HG03558 (cell line): ENCODE data around the gene SDHB.
"Not testable (repeated sequence)": the region's sequence is repeated elsewhere in the genome, so short reads cannot be mapped to it uniquely, and the experiment has no call there.

Source experiments
- ATAC-seq: cut with Tn5 transposase; IDR thresholded peaks from one replicate; pipeline ENCODE4 v1.9.1; 2021; ENCODE audit warnings: moderate number of reproducible peaks; ENCODE audit not compliant: unreplicated experiment; ENCODE audit errors: extremely low read depth

The SDHB gene

DNA sequence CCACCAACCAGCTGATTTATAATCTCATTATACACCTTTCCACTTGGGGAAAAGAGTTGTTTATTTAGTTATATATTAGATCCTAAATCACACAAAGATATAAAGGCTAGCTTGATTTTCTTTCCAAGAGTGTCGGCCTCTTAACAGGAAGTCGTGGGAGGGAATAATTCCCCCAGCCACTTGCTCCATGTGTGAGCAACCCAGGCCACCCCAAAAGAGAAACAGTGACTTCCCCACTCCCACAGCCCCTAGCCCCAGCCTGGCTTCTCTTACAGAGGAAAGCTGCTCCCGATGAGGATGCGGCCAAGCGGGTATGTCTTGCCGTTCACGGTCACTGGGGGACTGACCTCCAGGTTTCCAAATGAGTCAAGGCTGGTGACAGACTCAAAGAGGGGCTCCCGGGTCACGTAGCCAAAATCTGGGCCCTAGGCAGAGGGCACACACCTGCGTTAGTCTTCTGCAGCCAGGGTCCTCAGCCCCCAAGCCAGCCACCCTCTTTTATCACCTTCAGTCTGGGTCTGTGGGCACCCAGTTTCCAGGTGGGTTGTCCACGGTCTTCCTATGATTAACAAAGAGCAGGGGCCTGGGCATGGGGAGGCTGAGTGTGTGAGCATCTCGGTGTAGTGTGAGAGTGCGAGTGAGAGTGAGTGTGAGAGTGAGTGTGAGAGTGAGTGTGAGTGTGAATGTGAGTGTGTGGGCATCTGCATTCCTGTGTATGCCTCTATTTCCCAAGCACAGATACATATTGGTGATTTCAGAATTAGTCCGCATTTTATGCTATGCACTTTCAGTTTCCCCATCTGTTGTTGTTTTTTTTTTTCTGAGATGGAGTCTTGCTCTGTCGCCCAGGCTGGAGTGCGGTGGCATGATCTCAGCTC, 25.4 kb upstream of the SDHB start:
- no peak for ATAC-seq

DNA sequence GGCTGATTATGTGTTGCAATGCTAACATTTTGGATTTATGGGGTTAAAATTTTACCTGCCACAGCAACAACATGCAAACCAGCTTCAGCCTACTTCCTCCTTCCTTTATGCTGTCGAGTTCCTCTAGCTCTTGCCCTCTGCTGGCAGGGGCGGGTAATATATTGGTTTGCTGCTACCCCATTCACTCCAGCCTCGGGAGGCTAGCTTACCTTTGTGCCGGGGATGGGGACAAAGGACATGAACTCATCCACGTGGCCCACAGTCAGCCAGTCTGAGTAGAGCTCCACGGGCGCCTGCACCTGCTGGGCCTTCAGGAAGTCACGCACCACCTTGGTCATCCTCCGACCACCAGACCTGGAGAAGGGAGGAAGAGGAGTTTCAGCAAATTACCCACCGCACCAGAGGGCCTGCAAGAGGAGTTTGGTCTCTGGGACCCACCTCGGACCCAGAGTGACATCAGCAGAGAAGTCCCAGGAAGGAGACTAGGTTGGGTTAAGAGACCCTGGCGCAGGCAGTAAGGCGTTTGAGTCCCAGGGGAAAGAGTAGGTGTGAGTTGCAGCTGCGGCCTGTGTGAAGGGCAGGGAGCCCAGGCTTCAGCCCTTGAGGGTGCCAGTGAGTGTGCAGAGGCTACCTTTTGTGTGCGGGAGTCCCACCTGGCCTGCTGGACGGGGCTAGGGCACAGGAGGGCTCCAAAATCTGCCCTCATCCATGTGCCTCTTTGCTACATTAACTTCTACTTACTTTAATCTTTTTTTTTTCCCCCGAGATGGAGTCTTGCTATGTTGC, 21.8 kb upstream of the SDHB start:
- ATAC-seq, result no peak

DNA sequence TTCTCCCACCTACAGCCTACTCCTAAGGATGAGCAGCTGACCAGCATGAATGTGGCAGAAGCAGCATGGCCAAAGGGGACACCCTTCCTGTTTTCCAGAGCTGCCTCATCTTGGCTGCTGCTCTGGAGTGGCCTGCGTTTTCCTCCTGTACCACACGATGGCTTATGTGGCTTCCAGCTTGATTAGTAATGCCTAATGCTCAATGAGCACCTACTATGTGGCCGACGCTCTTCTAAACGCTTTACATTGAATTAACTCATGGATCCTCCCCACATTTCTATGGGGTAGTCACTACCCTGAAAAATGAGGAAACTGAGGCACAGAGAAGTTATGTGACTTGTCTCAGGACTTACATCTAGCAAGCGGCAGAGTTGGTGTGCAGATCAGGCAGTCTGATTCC, 18.0 kb upstream of the SDHB start:
- ATAC-seq, result no peak

DNA sequence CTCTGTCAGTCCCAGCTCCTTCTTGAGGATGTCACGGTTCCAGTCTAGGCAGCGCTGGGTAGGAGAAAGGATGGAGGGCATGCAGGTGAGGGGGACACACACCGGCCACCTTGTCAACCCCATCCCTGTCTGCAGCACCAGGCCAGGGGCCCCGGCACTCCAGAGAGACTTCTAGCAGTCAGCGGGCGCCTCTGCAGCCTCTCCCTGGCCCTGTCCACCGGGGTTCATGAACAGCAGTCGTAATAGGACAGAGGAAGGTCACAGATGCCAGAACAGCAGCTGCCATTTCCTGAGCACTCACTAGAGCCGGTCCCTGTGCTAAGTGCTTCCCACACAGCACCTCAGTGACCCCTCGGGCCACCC, 16.3 kb upstream of the SDHB start:
- no peak for ATAC-seq

DNA sequence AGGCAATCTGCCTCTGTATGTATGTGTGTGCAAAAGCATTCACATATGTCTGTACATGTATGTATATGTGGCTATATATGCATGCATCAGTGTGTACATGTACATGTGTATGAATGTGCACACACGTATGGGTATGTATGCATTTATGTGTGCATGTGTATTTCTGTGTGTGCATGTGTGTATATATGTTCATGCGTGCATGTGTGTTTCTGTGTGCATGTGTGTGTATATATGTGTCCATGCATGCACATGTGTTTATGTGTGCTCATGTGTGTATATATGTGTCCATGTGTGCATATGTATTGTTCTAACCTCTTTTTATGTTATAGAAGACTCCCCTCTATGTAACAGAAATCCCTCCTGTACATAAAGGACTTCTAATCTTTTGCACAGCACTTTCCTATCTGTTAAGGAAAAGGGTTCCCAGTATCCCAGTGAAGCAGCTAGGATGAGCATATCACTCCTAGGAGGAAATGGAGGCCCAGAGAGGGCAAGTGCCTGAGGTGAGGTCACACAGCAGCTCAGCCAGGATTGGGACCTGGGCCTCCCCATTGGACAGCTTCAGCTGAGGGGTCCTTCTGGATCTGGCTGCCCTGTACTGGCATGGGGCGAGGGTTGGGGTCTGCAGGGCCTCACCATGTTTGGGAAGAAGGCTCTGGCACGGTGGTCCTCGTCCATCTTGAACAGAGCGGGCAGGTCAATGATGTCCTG, 15.8 kb upstream of the SDHB start:
- ATAC-seq, result no peak

DNA sequence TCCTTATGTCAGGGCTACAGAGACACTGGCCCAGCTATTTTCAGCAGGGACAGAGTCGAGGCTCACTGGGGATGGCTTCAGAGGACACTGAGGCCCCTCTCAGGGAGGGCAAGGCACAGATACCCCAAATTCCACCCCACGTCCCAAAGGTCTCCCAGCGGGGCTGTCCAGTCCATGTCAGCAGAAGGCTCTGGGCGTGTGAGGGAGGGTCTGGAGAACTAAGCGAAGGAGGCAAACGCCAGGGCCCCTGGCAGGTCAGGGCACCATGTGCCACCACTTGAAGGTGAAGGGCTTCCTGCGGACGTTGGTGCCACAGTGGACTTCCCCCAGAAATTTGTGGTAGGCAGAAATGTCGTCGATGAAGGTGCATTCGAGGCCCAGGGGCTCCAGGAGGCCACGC, 15.0 kb upstream of the SDHB start:
- no peak for ATAC-seq

DNA sequence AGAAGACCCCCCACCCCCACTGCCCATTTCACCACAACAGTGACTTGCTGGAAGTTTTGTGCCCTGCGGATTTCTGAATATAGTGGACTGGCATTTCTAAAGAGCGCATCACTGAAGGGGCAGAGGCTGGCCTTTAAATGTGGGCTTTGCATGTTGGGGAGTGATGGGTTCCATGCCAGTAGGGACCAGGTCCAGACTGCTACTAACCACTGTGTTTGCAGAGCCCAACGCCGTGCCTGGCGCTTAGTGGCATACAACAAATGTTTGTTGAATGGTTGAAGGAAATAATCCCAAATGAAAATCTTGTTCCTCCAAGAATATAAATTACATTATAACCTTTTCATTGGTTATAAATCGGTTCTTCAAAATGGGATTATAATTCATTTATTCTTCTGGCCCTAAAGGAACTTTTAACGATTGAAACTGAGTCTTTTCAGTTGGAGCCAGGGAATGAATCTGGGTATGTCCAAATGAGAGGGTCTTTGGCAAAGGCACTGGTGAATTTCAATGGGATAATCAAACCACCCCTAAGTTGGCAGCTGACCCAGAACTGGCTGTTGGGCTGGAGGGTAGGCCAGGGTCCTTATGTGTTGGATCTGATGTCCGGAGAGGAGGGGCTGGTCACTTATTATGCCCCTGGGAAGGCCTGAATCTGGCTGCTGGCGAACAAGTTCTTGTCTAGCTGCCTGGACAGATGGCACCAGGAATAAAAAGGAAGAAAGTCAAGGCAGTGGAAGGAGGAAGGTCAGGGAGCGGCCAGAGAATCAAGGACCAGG, 13.8 kb upstream of the SDHB start:
- ATAC-seq, result no peak

DNA sequence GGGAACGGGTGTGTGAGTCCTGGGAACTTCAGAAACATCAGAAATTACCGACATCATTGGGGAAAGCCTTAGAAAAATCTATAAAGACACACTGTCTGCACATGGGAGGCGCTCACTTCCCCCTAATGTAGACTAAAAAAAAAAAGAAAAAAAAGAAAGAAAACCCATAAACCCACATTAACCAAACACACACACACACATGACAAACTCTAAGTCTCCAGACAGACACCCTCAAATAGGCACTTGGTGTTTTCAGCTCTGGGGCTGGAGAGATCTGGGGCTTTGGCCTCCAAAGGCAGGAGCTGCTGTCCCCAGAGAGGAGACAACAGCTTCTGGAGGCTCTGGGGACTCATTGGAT, 13.2 kb upstream of the SDHB start:
- ATAC-seq, result no peak

DNA sequence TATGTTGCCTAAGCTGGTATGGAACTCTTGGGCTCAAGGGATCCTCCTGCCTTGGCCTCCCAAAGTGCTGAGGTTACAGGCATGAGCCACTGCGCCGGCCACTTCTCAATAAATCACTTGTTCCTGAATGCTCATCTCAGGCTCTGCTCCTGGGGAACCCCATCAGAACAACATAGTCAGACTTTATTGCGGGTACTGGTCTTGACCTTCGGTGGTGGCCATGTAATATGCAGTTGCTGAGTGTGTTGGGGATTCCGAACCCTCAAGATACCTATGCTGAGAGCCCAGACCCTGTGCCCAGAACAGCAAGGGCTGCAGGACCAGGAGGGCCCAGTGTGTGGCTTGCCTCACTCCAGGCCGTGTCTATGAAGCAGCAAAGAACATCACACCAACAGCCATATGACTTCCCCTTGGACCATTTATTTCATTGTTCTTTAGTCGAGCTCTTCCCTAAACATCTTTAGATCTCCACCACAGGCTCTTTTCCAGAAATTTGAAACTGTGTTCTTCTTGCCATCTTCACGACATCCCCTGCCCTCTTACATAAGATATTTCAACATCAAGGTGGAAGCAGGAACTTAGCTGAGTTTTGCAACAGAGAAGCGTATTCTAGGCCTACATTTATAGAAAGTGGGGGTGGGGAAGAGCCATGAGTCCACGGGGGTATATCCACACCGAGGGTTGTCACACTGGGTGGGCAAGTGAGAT, 12.7 kb upstream of the SDHB start:
- no peak for ATAC-seq

DNA sequence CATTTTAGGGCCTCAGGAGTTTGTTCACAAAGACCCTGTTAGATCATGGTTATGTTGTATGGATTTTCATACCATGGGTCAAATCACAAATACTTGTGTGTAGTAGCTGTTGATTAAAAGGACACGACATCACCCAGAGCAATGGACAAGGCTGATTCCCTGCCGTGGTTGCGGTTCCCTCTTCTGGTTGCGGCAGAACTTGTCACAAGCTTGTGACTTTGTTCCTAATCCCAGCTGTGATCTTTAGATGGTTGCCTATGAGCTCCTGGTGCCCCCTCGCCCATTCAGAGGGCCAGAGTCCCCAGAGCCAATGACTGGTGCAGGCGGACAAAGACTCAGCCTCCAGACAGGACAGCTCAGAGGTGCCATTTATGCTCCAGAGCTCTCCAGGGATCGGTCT, 11.8 kb upstream of the SDHB start:
- no peak for ATAC-seq

DNA sequence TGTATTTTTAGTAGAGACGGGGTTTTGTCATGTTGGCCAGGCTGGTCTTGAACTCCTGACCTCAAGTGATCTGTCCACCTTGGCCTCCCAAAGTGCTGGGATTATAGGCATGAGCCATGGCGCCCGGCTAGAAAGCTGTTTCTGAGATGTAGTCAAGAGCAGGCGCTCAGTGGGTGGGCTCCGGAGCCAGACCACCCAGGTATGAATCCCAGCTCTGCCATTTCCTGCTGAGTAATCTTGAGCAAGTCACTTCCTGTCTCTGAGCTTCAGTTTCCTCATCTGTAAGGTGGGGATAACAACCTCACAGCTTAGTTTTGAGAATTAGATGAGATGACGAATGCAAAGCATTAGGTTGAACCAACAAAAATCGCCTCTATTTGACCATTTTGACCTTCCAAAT, 8.9 kb upstream of the SDHB start:
- ATAC-seq, result not testable (repeated sequence)

DNA sequence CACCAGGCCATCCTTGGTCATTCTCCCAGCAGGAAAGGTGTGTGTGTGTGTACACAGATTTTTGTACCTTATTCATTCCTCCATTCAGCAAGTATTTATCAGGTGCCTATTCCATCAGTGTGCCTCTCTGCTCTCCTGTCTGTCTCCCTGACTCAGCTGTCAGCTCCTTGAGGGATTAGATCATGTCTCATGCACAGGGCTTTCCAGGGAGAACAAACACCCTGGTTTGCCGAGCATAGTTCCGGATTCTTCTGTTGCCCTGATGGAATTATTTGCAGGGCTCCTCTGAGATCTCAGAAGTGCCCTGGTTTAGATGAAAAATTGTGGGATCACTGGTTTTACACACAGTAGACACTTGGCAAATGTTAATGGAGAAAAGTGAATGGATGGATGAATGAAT, 8.1 kb upstream of the SDHB start:
- ATAC-seq, result no peak

DNA sequence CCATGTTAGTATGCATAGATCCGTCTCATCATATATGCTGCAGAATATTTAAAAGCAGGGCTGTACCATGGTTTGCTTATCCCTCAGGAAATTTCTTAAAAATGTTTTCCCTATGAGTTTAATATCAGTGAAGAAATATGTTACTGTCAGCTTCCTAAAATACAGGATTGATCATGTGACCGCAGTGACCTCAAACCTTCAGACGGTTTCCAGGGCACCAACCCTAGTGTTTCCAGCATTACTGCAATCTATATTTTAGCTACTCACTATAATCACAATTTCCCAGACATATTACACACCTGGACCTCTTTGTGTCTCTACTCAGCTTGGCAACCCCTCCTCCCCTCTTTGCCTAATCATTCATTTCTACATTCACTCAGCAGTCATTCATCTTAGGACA, 7.7 kb upstream of the SDHB start:
- ATAC-seq, result no peak

DNA sequence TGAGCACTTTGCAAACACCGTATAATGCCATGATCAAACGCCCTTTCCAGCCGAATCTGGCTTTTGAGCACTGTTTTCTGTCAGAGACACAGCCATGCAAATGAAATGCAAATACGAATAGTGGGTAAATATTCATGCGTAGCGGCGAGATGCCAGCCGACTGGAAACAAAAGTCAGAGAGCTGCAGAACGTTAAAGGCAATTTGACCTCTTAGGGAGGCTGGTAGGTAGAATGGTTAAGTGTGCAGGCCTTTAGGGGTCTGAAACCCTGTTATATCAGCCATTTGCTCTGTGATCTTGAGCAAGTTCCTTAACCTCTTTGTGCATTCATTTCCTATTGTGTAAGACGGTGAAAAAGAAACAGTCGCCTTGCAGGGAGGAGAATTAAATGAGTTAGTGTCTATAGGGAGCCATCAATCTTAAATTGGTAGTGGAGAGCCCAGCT, 6.5 kb upstream of the SDHB start:
- no peak for ATAC-seq

DNA sequence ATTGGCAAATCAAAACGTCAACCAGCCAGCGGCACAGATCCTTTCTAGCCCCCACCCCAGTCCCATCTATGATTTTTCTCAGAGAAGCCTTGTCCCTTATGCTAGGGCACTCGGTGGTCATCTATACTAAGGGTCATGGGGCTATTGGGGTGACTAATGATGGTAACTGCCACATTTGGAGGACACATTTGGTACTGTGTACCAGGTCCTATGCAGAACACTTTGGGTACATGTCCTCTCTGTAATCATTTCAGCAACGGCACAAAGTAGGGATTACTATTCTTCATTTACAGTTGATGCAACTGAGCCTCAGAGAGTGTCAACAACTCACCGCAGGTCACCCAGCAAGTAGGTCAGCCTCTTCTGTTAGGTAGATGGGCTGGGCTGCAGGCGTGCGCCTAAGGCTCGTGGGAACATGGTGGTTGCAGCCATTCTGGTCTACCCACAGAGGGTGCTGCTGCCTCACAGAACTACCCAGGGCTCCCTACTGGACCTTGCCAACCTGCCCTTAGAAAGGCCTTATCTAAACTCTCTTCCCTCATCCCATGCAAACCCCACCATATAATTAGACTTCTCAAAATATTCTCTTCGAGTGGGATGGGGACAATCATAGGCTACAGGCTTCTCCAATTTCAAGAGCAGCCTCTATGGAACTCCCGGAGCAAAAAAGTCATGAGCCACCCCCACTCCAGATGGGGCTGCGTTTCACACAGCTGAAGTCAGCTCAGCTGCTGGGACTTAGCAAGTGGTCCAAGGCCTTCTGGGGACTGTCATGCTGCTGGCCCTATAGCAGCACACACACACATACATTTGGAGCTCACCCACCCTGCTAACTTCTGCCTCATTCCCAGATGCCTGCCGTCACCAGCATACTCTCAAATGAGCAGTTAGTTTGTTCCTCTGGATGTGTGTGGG, 5.8 kb upstream of the SDHB start:
- no peak for ATAC-seq

DNA sequence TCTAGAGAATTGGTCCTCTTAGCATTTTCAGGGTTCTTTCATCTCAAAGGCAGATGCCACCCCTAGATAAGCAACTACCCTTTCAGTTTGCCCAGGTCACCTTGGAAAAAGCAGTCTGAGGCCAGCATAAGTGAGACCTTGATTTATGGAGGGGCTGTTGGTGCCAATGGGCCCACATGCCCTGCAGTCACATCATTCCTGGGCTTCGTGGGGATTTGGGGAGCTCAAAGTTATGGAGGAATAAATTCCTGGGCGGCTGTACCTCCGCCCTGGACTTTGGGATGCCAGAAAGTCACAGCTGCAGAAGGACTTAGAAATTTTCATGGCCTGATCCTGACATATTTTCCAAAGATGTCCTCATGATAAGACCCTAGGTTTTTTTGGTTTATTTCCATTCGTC, 2.7 kb upstream of the SDHB start:
- no peak for ATAC-seq

DNA sequence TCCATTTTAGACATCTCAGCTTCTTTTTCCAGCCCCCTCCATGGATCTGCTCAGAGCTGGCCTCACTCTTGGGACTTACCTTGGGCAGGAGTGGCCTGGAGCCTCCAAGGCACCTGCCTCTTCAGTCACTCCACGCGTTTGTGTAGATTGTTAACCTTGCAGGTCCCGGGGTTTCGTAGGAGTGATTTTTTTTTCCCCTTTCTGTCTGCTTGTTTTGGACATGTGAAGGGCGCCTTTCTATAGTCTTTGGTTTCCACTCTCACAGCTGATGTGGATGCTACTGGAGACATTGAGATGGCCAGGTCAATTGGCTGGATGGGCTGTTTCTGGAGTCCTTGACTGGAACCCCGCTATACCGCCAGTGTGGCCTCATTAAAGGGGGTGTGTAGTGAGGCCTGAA, 2.0 kb upstream of the SDHB start:
- ATAC-seq, result no peak

DNA sequence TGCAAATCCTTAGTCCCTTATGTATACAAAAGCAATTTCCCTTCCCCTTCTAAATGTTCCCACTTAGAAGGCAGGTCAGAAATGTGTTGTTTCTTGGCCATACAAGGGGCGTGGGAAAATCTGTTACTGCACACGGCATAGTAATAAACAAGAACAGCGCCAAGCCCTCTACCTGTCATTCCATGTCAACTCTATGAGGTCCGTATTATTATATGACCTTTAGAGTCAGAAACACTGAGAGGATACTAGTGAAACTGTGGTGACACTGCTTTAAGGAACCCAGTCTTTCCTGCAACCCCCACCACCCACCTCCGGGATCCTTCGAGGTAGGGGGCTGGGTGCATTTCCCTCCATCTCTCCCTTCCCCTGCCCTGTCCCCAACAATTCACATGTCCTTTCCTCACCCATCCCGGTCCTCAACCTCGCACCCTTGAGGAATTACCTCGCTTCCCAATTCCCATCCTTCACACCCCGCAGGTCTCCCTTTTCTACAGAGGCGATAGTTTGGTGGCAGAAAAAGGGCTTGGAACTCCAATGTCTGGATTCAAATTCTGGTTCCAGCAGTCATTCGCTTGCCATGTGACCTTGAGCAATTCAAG, 647 bp downstream of the SDHB start:
- ATAC-seq, result no peak
